ENCODE data around the gene C2orf81.

GRCh38 chr2:74407682-74408081 lies 13.7 kb downstream of the C2orf81 start:
- no peak for TF ChIP-seq MAX (IDR thresholded peaks at IDR 0.05; ENCODE audit: low read depth, low read length)
- TF ChIP-seq SUZ12 (IDR thresholded peaks at IDR 0.05; ENCODE audit: unreplicated experiment) = no peak
- TF ChIP-seq ETV6 (conservative IDR thresholded peaks at IDR 0.05 in 1 of 2, IDR thresholded peaks at IDR 0.05 in 1 of 2; ENCODE audit: borderline replicate concordance in 1 of 2, low read depth in 1 of 2) = no peak
- no peak for TF ChIP-seq CTCF (IDR thresholded peaks at IDR 0.05 in 2 of 3, conservative IDR thresholded peaks at IDR 0.05 in 1 of 3; ENCODE audit: control insufficient read depth in 2 of 3, extremely low read depth in 1 of 3, insufficient read depth in 1 of 3, low read depth in 3 of 3, low read length in 3 of 3)
- no peak for TF ChIP-seq ZBED1 (IDR thresholded peaks at IDR 0.05; ENCODE audit: borderline replicate concordance)
- no peak for TF ChIP-seq TAF1 (IDR thresholded peaks at IDR 0.05; ENCODE audit: borderline replicate concordance, low read depth, low read length)
- TF ChIP-seq EZH2 (IDR thresholded peaks at IDR 0.05; ENCODE audit: borderline replicate concordance, control insufficient read depth, low read depth, low read length) = no peak
- no peak for TF ChIP-seq CEBPB (IDR thresholded peaks at IDR 0.05; ENCODE audit: borderline replicate concordance in 1 of 2, low read depth in 2 of 2, low read length in 2 of 2)
- no peak for TF ChIP-seq REST (IDR thresholded peaks at IDR 0.05; ENCODE audit: low read depth, low read length)
- no peak for TF ChIP-seq JUNB (IDR thresholded peaks at IDR 0.05)
- no peak for TF ChIP-seq NBN (IDR thresholded peaks at IDR 0.05)
